Fibroblast of lung (primary cell): Measurements from ENCODE around the gene ALDOA.

Experiments used
- CTCF ChIP-seq, 2 donors: IDR thresholded peaks in 1 of 2; conservative IDR thresholded peaks in 1 of 2; 1 replicate in 1 of 2; 2 replicates in 1 of 2; pipeline ENCODE4 v1.5.1; 2011 to 2012; ENCODE audit warnings: low read length in 2 of 2, control low read depth in 1 of 2, inconsistent platforms in 1 of 2, low read depth in 1 of 2, mild to moderate bottlenecking in 1 of 2
- EZH2 ChIP-seq: IDR thresholded peaks from 2 replicates; pipeline ENCODE4 v1.5.1; 2012; ENCODE audit warnings: low read length, control low read depth, mild to moderate bottlenecking; ENCODE audit errors: missing control alignments

GRCh38 chr16:30067584-30067916, 2.0 kb downstream of the ALDOA start:
- TF ChIP-seq CTCF (conservative IDR thresholded peaks at IDR 0.05 in 1 of 2, IDR thresholded peaks at IDR 0.05 in 1 of 2; ENCODE audit: low read depth in 1 of 2, low read length in 2 of 2) (no peak), EZH2 (no peak)
